Activated CD4-positive, alpha-beta T cell treated with anti-CD3 and anti-CD28 coated beads, Interleukin-2, amount 50 U/mL, for 16 hours (primary cell): ENCODE measurements around the gene HS3ST5.
"Not testable (repeated sequence)": the region's sequence is repeated elsewhere in the genome, so short reads cannot be mapped to it uniquely, and the experiment has no call there.

Source experiments
- DNase-seq: peaks from one replicate; pipeline ENCODE4 v3.0.0-alpha.2; 2020

HS3ST5 gene

DNA sequence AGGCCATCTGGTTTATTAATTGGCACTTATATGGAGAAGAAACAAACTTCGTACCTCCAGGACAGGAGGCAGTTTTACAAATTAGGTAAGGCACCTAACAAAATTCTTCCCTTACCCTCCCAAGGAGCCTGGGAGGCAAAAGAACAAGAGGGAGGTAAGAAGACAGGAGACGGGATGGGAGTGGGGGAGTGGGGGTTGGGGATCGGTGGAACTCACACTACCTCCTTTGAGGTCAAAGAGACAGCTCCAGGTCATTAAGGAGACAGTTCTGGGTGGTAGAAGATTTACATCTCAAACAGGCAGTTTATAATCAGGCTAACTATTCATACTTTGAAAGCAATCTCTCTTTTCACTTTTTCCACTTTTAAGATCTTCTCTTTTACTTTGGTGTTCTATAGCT, 259.6 kb downstream of the HS3ST5 start:
- no peak for DNase-seq

DNA sequence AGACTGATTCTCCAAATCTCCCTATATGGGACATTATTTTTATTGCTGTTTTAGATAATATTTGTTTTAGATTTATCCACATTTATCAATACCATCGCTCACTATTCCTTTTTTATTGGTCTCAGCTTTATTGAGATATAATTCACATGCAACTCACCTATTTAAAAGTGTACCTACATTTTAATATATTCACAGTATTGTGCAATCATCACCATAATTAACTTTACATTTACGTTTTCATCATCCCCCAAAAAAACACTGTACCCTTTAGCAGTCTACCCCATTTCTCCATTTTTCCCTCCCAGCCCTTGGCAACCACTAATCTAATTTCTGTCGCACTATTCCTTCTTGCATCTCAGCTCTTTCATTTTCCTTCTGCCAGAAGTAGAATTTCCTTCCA, 261.1 kb downstream of the HS3ST5 start:
- DNase-seq = no peak

- no peak for DNase-seq
Measured at GRCh38 chr6:114080891-114081510, 261.8 kb downstream of the HS3ST5 start.

GRCh38 chr6:114080410-114080809, 262.4 kb downstream of the HS3ST5 start:
- not testable (repeated sequence) for DNase-seq

DNA sequence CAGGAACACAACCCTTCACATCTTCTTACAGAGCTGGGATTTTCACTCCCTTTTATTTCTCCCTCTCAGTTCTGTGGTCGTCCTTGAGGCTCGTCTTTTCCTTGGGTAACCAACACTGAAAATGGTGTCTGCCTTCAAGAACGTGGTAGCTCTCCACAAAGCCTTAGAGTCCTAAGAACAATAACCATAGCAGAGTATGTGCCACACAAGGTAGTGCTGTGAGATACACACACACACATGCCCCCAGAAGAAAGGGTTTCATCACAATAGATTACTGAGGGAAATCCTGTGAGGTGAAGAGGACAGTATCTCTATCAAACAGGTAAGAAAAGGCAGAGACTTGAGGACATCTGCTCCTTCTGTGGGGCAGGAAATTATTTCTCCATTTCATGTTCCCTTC, 267.0 kb downstream of the HS3ST5 start:
- no peak for DNase-seq

DNA sequence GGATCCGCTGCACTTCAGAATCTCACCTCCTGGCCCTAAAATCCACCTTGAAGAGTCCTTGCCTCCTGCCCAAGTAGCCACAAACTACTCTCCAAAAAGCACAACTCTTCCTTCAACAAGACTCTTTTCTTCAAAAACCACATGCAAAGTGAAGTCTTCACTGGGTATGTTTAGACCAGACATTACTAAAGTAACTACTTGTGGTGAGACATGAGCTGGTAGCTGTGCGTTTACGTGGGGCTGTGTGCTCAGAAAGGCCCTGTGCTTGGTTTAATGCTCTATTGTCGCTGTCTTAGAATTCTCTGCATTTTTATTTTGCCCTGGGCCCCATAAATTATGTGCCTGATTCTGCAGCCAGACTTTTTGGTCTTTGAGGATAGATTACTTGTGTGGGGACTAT, 267.5 kb downstream of the HS3ST5 start:
- DNase-seq = no peak

- no peak for DNase-seq
Measured at GRCh38 chr6:114068771-114069170, 274.1 kb downstream of the HS3ST5 start.

DNA sequence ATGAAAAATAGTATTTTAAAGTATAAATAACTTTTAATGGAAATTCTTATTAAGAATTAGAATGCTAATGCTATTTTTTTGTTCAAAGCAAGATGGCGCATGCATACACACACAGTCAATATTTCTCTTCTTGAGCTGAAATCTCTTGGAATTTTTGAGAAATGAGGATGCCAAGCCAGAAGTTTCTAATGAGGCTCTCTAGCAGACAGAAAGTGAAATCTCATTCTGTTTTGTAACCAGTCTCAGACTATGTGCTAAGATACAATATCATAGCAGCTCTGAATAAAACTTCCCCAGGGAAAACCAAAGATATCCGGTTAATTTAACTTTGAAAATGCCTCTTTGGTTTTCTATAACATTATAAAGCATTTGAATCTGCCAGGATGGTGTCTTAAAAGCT, 274.7 kb downstream of the HS3ST5 start:
- no peak for DNase-seq

DNA sequence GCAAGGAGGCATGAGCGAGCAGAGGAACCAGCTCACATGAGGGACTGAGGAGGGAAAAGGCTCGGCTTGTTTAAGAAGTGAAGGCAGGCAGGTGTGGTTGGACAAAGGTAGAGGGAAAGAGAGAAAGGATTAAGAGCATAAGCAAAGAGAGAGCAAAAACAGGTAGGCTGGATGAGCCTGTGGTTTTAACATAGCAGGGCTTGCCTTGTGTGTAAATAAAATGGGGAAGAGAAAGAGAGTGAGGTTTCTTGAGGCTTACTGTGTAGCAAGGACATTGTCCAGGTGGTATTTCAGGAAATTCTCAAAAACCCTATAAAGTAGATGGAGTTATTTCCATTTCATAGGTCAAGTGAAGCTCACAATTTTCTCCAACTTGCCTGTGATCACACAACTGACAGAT, 278.0 kb downstream of the HS3ST5 start:
- DNase-seq = no peak

- DNase-seq = no peak
Measured at GRCh38 chr6:114063956-114064355, 278.9 kb downstream of the HS3ST5 start.

GRCh38 chr6:114062199-114062598, 280.6 kb downstream of the HS3ST5 start:
- no peak for DNase-seq

- DNase-seq = no peak
Measured at GRCh38 chr6:114061741-114062140, 281.1 kb downstream of the HS3ST5 start.

DNA sequence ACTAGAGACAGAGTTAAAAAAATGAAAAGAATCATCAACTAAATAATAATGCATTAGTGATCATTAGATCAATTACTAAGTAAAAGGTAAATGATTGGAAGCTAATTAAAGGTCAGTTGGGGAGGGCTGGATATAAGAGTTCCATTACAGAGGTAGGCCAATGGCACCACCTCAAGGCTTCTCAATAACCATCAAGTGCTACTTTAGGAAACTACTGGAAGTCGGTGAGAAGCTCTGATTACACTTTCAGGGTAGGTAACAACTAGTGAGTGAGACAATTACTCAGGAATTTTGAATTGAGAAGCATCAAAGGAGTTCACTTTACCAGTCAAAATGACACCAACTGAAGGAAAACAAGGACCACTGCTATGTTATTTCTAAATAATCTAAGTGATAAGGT, 281.7 kb downstream of the HS3ST5 start:
- DNase-seq = no peak

GRCh38 chr6:114058435-114058834, 284.4 kb downstream of the HS3ST5 start:
- no peak for DNase-seq

DNA sequence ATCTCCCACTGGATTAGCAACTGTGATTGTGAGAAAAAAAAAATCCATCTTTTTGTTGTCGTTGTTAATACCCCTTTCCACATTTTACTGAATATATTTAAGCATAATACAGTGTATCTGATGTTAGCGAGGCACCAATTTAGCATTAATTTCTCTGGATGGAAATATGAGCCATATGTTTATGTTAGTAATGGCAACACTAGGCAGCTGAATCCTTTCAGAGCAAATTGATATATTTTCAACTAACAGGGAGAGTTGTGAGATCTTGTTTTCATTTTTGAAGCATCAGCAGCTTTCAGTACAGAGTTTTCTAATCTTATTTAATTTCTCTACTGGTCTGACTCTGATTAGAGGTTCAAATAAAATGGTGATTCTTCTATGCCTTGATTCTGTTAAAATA, 287.1 kb downstream of the HS3ST5 start:
- DNase-seq = no peak

DNA sequence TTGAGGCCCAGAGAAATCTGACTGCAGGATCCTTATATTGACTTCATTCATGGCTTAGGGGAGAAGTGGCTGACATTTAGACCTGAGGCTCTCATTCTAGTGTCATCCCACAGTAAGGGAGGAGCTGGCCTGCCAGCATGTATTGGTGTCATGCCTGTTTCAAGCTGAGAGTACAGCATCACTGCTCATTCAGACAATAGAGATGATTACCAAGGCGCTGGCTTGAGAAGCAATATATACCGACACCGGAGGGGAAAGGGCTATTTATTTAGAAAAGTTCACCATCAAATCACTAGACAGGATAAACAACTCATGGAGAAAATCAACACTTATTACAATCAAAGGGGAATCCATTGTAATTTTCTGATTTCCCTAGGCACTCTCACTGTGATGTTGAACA, 287.5 kb downstream of the HS3ST5 start:
- no peak for DNase-seq

DNA sequence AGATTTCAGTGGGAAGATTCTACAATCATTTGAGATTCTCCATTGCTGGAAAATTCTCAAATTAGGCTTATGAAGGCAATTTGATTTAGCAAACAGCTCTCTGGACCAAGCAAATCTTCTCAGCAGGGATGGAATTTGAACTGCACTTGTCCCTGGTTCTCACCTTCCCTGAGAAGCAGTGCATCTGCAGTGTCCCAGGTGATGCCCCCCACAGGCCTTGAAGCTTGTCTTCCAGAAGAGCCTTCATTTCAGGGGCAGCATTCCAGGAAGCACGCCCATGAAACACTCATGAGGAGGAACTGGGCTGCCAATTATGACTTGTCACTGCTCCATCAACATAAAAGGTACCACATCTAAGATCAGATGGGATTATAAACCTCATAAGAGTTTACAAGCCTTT, 289.0 kb downstream of the HS3ST5 start:
- no peak for DNase-seq

GRCh38 chr6:114052141-114052540, 290.7 kb downstream of the HS3ST5 start:
- no peak for DNase-seq

- DNase-seq = no peak
Measured at GRCh38 chr6:114051031-114051430, 291.8 kb downstream of the HS3ST5 start.

DNA sequence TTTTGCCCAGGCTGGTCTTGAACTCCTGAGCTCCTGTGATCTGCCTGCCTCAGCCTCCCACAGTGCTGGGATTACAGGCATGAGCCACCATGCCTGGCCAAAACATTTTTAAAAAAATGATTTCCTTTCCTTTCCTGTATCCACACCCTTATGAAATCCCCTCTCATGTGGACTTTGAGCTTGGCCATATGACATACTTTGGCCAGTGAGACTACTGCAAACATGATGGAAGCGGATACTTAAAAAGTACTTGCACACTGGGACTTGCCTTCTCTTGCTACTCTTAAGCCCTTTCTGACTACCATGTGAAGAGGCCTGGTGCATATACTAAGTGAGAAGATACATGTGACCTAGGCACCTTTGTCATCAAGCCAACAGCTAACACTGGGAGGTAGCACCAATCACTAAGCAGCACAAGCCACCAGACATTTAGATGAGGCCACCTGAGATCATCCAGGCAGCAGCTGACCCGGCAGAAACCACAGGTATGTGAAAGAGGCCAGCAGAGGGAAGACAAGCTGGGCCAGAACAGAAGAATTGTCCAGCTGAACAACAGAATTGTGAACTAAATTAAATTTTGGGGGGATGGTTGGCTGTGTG, 293.4 kb downstream of the HS3ST5 start:
- DNase-seq = no peak

- DNase-seq = not testable (repeated sequence)
Measured at GRCh38 chr6:114044566-114044965, 298.3 kb downstream of the HS3ST5 start.

- DNase-seq = no peak
Measured at GRCh38 chr6:114042267-114043016, 300.4 kb downstream of the HS3ST5 start.

- DNase-seq = no peak
Measured at GRCh38 chr6:114040871-114041270, 302.0 kb downstream of the HS3ST5 start.

DNA sequence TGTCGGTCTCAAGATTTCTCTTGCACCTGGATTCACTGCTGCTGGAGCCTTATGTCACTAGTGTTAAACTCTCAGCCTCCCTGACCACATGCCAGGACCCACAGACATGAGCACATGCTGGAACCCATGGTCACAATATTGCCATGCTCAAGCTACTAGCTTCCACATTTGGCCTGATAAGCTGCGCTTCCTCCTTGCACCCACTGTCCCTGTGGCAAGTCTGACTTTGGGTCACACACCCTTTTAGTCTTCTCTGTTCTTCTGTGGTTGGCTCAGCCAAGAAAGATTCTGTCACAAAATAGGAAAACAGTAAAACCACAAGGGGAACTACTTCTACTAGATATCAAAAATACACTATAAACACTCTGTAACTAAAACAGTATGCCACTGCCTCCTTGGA, 303.0 kb downstream of the HS3ST5 start:
- no peak for DNase-seq
